GM12878 (cell line): ENCODE results near the gene UFM1. TPM values are rescaled to one million over a fixed set of nuclear protein-coding genes. Genes with fewer than 3 reads are reported as not detected.

Source experiments
- ATAC-seq: fragments of 200-7000 bp; cut with Tn5 transposase; 3 replicates; pipeline ENCODE4 v1.9.1; 2020; ENCODE audit warnings: mild to moderate bottlenecking, moderate library complexity
- BruUV-seq: library from RNA; stranded (reverse); fragments of 400-500 nt; replicated peaks from 2 replicates; lab custom pipeline; 2021; lab: Mats Ljungman, UMichigan
- CTCF ChIA-PET: fragments of 300-600 bp; sonication (Branson Sonifier 250); formaldehyde crosslinking; extraction: SDS; loops from one replicate; lab custom pipeline; 2021; ENCODE audit warnings: inconsistent platforms; lab: Yijun Ruan, JAX
- POLR2A ChIA-PET: fragments of 350-600 bp; formaldehyde crosslinking; extraction: SDS; loops from one replicate; lab custom pipeline; 2021; ENCODE audit warnings: inconsistent platforms; lab: Charles Lee
- RAD21 ChIA-PET: fragments of 300-600 bp; sonication (Branson Sonifier 250); formaldehyde crosslinking; loops from one replicate; lab custom pipeline; 2023; ENCODE audit warnings: antibody characterized with exemption; ENCODE audit not compliant: unreplicated experiment; lab: Charles Lee
- SMC1A ChIA-PET: fragments of 300-600 bp; sonication (Branson Sonifier 250); formaldehyde crosslinking; loops from one replicate; lab custom pipeline; 2023; ENCODE audit not compliant: unreplicated experiment, uncharacterized antibody; lab: Charles Lee
- DNase-seq: peaks from one replicate; pipeline ENCODE4 v3.0.0-alpha.2; 2011; ENCODE audit warnings: low read depth, low spot score
- FAIRE-seq: peaks from 3 replicates; lab custom pipeline; 2011; peaks lifted over from hg19 to GRCh38; lab: Jason Lieb, UNC
- H2AFZ ChIP-seq: 2 replicates; pipeline ENCODE4 v1.6.0; 2011; ENCODE audit warnings: low read depth, low read length, control low read depth; ENCODE audit not compliant: control insufficient read depth
- H3K27ac ChIP-seq: 2 replicates; pipeline ENCODE4 v1.5.1; 2011; ENCODE audit warnings: control low read depth; ENCODE audit not compliant: control insufficient read depth, insufficient read depth
- H3K27me3 ChIP-seq, 2 experiments: replicated peaks in 1 of 2; 2 replicates each; pipeline versions ENCODE4 v1.6.0 to v1.6.1; 2011; ENCODE audit warnings: low read length in 1 of 2; ENCODE audit not compliant: control insufficient read depth in 2 of 2, insufficient read depth in 2 of 2
- H3K36me3 ChIP-seq, 2 experiments: 2 replicates each; pipeline ENCODE4 v1.5.1; 2011; ENCODE audit warnings: low read length in 1 of 2; ENCODE audit not compliant: control insufficient read depth in 2 of 2, insufficient read depth in 2 of 2
- H3K4me1 ChIP-seq: 2 replicates; pipeline ENCODE4 v1.6.1; 2011; ENCODE audit warnings: mild to moderate bottlenecking, low read length, moderate library complexity, mixed read lengths; ENCODE audit not compliant: control insufficient read depth, insufficient read depth
- H3K4me2 ChIP-seq: 2 replicates; pipeline ENCODE4 v1.6.0; 2011; ENCODE audit warnings: control low read depth; ENCODE audit not compliant: control insufficient read depth, insufficient read depth
- H3K4me3 ChIP-seq: fragments of 200-600 bp; sonication (generic); 2 replicates; pipeline ENCODE4 v1.5.1; 2016
- H3K79me2 ChIP-seq: 2 replicates; pipeline ENCODE4 v1.6.0; 2011; ENCODE audit warnings: low read length; ENCODE audit not compliant: control insufficient read depth, insufficient read depth
- H3K9ac ChIP-seq: 2 replicates; pipeline ENCODE4 v1.8.0; 2011; ENCODE audit warnings: low read length, control low read depth, mixed read lengths; ENCODE audit not compliant: control insufficient read depth, insufficient read depth
- H3K9me3 ChIP-seq: replicated peaks from 3 replicates; pipeline ENCODE4 v1.5.1; 2011; ENCODE audit warnings: mild to moderate bottlenecking, low read length; ENCODE audit not compliant: control insufficient read depth, insufficient read depth
- H4K20me1 ChIP-seq: 2 replicates; pipeline ENCODE4 v1.6.0; 2011; ENCODE audit not compliant: control insufficient read depth, insufficient read depth
- ASH2L ChIP-seq: fragments of 300-600, 200-600 bp; sonication (generic); IDR thresholded peaks from 2 replicates; pipeline ENCODE4 v1.6.1; 2017; ENCODE audit warnings: low read depth, mild to moderate bottlenecking, borderline replicate concordance
- CHD2 ChIP-seq: IDR thresholded peaks from 2 replicates; pipeline ENCODE4 v1.6.1; 2011; ENCODE audit warnings: low read depth, low read length, improper control_type of control experiment, borderline replicate concordance
- EZH2 ChIP-seq: IDR thresholded peaks from 2 replicates; pipeline ENCODE4 v1.6.1; 2012; ENCODE audit warnings: low read depth, mild to moderate bottlenecking, control low read depth, inconsistent platforms, low read length, borderline replicate concordance; ENCODE audit not compliant: control insufficient read depth
- FOS ChIP-seq: IDR thresholded peaks from 3 replicates; pipeline ENCODE4 v1.6.1; 2011; ENCODE audit warnings: borderline replicate concordance; ENCODE audit not compliant: insufficient read length; ENCODE audit errors: extremely low read depth
- FOXK2 ChIP-seq: fragments of 450-650 bp; IDR thresholded peaks from 2 replicates; pipeline ENCODE4 v1.6.1; 2017; ENCODE audit warnings: mild to moderate bottlenecking, moderate library complexity
- GATAD2B ChIP-seq: fragments of 450-650 bp; conservative IDR thresholded peaks from 2 replicates; pipeline ENCODE4 v1.6.1; 2017; ENCODE audit warnings: low read depth, mild to moderate bottlenecking, moderate library complexity
- HDAC6 ChIP-seq: fragments of 200-600 bp; sonication (generic); IDR thresholded peaks from one replicate; pipeline ENCODE4 v1.8.0; 2017; ENCODE audit warnings: antibody characterized with exemption; ENCODE audit not compliant: unreplicated experiment
- JUNB ChIP-seq: IDR thresholded peaks from 2 replicates; pipeline ENCODE4 v1.6.1; 2016; ENCODE audit warnings: antibody characterized with exemption, mild to moderate bottlenecking
- MYC ChIP-seq: IDR thresholded peaks from 2 replicates; pipeline ENCODE4 v1.6.1; 2011; ENCODE audit warnings: mild to moderate bottlenecking, low read length, moderate library complexity, inconsistent platforms; ENCODE audit not compliant: insufficient read depth, insufficient replicate concordance, insufficient read length, severe bottlenecking
- POU2F2 ChIP-seq: IDR thresholded peaks from 3 replicates; pipeline ENCODE4 v1.6.1; 2011; ENCODE audit warnings: low read depth, mild to moderate bottlenecking, low read length, borderline replicate concordance
- RFX5 ChIP-seq: IDR thresholded peaks from 2 replicates; pipeline ENCODE4 v1.6.1; 2011; ENCODE audit warnings: low read depth, low read length, improper control_type of control experiment
- WGBS: methylation state at CpG from one replicate; pipeline ENCODE4 v1.1.6; 2016; ENCODE audit warnings: low lambda C conversion rate; ENCODE audit not compliant: insufficient replicate concordance, insufficient coverage; ENCODE audit errors: missing lambda C conversion rate; 5-methylcytosine and 5-hydroxymethylcytosine counted together
- in situ Hi-C: fragments of 300-500 bp; cut with MboI; formaldehyde crosslinking; loops from 9 replicates; pipeline ENCODE4 v1.14.3; 2018; ENCODE audit warnings: mixed read lengths
- intact Hi-C: fragments of 100-400 bp; cut with micrococcal nuclease; formaldehyde crosslinking; loops from one replicate; pipeline ENCODE4 v1.14.2; 2022; ENCODE audit not compliant: unreplicated experiment
- polyA plus RNA-seq, 11 experiments: library from polyadenylated mRNA; depleted of rRNA in 4 of 11; unstranded in 6 of 11; stranded (reverse) in 5 of 11; fragments of >200 nt; fragmentation: Nextera tagmentation in 4 of 11; fragmentation: Illumina TruSeq in 1 of 11; extraction: Ambion mirVana in 4 of 11; extraction: Trizol in 1 of 11; gene quantifications; 1 replicate in 1 of 11; 2 replicates in 10 of 11; pipeline versions ENCODE4 v1.2.1 to v1.2.3, GENCODE V29; 2011 to 2016; ENCODE audit warnings: inconsistent platforms in 2 of 11, missing spikeins in 2 of 11, low read depth in 1 of 11
- total RNA-seq, 4 experiments: library from RNA; depleted of rRNA in 3 of 4; stranded (reverse); fragments of >200 nt in 3 of 4; fragmentation: Illumina TruSeq in 1 of 4; extraction: Trizol in 1 of 4; gene quantifications; 2 replicates each; pipeline versions ENCODE4 v1.2.1 to v1.2.3, GENCODE V29; 2013 to 2021
- TF ChIP-seq, protein P1 (sequence below): fragments of 450-650 bp; IDR thresholded peaks from 2 replicates; pipeline ENCODE4 v1.6.1; 2016; ENCODE audit warnings: mild to moderate bottlenecking
- TF ChIP-seq, protein P2 (sequence below): IDR thresholded peaks from 2 replicates; pipeline ENCODE4 v1.6.1; 2011; ENCODE audit warnings: low read depth, low read length, improper control_type of control experiment, borderline replicate concordance
- TF ChIP-seq, protein P3 (sequence below): IDR thresholded peaks from 2 replicates; pipeline ENCODE4 v1.6.1; 2012; ENCODE audit warnings: low read length, inconsistent platforms

The UFM1 gene
- total and polyA plus RNA-seq, 10 of the 15 experiments (the other 5 are each of a cell fraction or from before 2014, with no cell fraction given): 40.8 to 96.5 (median 73.8) TPM

DNA sequence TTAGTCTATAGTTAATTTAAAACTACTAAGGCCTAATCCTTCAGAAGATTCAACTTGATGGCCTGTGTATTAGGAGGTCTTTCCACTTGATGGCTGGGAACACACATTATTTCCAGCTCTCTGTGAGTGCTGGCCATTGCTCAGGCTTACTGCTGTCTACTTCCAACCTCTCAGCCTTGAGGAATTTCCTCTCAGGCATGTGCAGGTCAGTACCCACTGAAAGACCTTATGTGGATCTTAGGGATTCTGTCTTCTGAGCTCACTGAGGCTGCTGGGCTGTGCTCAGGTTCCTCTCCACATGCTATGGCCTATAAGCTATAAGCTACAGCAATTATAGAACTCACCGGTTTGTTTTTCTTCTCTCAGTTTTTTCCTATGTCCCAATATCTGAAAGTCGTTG, 11.6 kb upstream of the UFM1 start:
- SMC1A ChIA-PET: interaction anchor here (0.5 kb wide), 1 partner anchor 77 kb away, joined by 3 read pairs; no protein-coding TSS in a partner anchor
- CTCF ChIA-PET: interaction anchor here (1.2 kb wide), 1 partner anchor 13 kb away, joined by 3 read pairs; no protein-coding TSS in a partner anchor
- RAD21 ChIA-PET: no interaction called here

DNA sequence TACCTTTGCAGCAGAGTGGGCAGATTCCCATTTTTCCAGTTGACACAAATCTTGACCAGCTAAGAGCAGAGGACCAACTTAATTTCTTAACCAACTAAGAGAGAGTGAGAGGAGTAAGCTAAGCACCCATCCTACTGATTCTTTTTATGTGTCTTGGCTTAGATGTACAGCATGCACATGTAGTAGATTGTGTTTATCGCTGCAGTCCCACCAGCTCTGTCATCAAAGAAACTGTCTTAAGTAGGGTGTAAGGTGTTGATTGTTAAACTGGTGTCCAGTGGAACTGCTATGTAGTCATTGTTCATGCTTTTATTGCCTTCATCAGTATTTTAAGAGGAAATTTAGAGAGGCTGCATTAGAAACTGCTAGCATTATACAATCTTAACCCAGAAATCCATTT, 9.0 kb upstream of the UFM1 start:
- ChIA-PET CTCF (no interaction called here), RAD21 (no interaction called here), POLR2A (interaction anchor here (0.8 kb wide), 1 partner anchor 9 kb away, joined by 7 read pairs; the partner anchor contains the start of gene UFM1), SMC1A (interaction anchor here (0.7 to 1.8 kb wide), 3 partner anchors 8 to 19 kb away, joined by 3 to 7 read pairs (median 6); partner anchors contain the start of gene UFM1)
- no peak for ATAC-seq
- WGBS: 100% methylated on average over 1 of the region's 1 CpG
- Histone ChIP-seq H2AFZ (no peak overlapping the region), H3K4me2 (no peak overlapping the region), H3K4me3 (no peak overlapping the region), H3K9ac (no peak overlapping the region), H3K27ac (no peak overlapping the region), H3K36me3 (no peaks in the 10 kb centered on the region), H4K20me1 (no peaks in the 10 kb centered on the region), H3K79me2 (no peaks in the 10 kb centered on the region), H3K4me1 (no peaks in the 10 kb centered on the region), H3K9me3 (no peaks in the 10 kb centered on the region), H3K27me3 (no peaks in the 10 kb centered on the region)
- FAIRE-seq: no peak
- intact Hi-C loops: loop anchor here (10.0 kb wide), 1 partner anchor 694 kb away; the partner anchor contains the start of genes NHLRC3 and PROSER1
- in situ Hi-C loops: no loop called here
- DNase-seq: no peak
- BruUV-seq: no TSS peak
- TF ChIP-seq HDAC6 (no peak), FOS (no peak), CHD2 (no peak), MYC (no peak), ASH2L (no peak), EZH2 (no peak)
- TF ChIP-seq, protein P1, sequence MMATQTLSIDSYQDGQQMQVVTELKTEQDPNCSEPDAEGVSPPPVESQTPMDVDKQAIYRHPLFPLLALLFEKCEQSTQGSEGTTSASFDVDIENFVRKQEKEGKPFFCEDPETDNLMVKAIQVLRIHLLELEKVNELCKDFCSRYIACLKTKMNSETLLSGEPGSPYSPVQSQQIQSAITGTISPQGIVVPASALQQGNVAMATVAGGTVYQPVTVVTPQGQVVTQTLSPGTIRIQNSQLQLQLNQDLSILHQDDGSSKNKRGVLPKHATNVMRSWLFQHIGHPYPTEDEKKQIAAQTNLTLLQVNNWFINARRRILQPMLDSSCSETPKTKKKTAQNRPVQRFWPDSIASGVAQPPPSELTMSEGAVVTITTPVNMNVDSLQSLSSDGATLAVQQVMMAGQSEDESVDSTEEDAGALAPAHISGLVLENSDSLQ: no peak
- TF ChIP-seq, protein P2, sequence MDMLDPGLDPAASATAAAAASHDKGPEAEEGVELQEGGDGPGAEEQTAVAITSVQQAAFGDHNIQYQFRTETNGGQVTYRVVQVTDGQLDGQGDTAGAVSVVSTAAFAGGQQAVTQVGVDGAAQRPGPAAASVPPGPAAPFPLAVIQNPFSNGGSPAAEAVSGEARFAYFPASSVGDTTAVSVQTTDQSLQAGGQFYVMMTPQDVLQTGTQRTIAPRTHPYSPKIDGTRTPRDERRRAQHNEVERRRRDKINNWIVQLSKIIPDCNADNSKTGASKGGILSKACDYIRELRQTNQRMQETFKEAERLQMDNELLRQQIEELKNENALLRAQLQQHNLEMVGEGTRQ: no peak

More for the DNA sequence above, 11.6 kb upstream of the UFM1 start:
- no peaks in the 10 kb centered on the region for H3K36me3 ChIP-seq
- H3K27ac ChIP-seq: no peak overlapping the region
- no peak overlapping the region for H3K9ac ChIP-seq
- intact Hi-C loops: no loop called here
- H3K4me3 ChIP-seq: no peak overlapping the region
- no peak overlapping the region for H3K4me2 ChIP-seq
- in situ Hi-C loops: no loop called here
- H3K9me3 ChIP-seq: no peaks in the 10 kb centered on the region
- H3K27me3 ChIP-seq: no peaks in the 10 kb centered on the region
- no peaks in the 10 kb centered on the region for H4K20me1 ChIP-seq
- FAIRE-seq: no peak
- TF ChIP-seq, protein P3, sequence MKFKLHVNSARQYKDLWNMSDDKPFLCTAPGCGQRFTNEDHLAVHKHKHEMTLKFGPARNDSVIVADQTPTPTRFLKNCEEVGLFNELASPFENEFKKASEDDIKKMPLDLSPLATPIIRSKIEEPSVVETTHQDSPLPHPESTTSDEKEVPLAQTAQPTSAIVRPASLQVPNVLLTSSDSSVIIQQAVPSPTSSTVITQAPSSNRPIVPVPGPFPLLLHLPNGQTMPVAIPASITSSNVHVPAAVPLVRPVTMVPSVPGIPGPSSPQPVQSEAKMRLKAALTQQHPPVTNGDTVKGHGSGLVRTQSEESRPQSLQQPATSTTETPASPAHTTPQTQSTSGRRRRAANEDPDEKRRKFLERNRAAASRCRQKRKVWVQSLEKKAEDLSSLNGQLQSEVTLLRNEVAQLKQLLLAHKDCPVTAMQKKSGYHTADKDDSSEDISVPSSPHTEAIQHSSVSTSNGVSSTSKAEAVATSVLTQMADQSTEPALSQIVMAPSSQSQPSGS: no peak
- TF ChIP-seq POU2F2 (no peak), FOXK2 (no peak), JUNB (no peak), RFX5 (no peak), GATAD2B (no peak)
- no peaks in the 10 kb centered on the region for H3K79me2 ChIP-seq
- no peak for ATAC-seq
- WGBS: 78% methylated on average over 2 of the region's 2 CpGs
- H2AFZ ChIP-seq: no peak overlapping the region
- POLR2A ChIA-PET: interaction anchor here (0.7 kb wide), 1 partner anchor 174 kb away, joined by 3 read pairs; no protein-coding TSS in a partner anchor
- DNase-seq: no peak
- no TSS peak for BruUV-seq
- H3K4me1 ChIP-seq: no peaks in the 10 kb centered on the region
